ENCODE measurements around the gene KLHDC3. TPM values are rescaled to one million over a fixed set of nuclear protein-coding genes. Genes with fewer than 3 reads are reported as not detected.
"Not testable (repeated sequence)": the region's sequence is repeated elsewhere in the genome, so short reads cannot be mapped to it uniquely, and the experiment has no call there.

Gene KLHDC3
- total and polyA plus RNA-seq, 2 experiments from 2014 or later, result 88.2 to 184 TPM

DNA sequence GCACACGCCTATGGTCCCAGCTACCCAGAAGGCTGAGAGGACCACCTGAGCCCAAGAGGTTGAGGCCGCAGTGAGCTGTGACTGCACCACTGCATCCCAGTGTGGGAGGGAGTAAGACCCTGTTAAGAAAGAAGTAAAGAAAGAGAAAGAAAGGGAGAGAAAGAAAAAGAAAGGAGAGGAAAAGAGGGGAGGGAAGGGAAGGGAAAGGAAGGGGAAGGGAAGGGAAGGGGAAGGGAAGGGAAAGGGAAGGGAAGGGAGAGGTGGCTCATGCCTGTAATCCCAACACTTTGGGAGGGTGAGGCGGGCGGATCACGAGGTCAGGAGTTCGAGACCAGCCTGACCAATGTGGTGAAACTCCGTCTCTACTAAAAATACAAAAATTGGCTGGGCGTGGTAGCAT lies 27.4 kb downstream of the KLHDC3 start:
- not testable (repeated sequence) for ATAC-seq; H3K27me3 ChIP-seq (ENCODE audit: insufficient read depth); DNase-seq (ENCODE audit: low spot score); H3F3A ChIP-seq (replicated peaks; ENCODE audit: low read depth); H4K20me1 ChIP-seq (replicated peaks; ENCODE audit: insufficient read depth); H3K79me2 ChIP-seq (replicated peaks; ENCODE audit: insufficient read depth); H3K4me3 ChIP-seq; H2AFZ ChIP-seq; H3K4me2 ChIP-seq; H3K27ac ChIP-seq (ENCODE audit: low read depth); H3K4me1 ChIP-seq (ENCODE audit: insufficient read depth); H3K27ac Mint-ChIP-seq; H3K36me3 ChIP-seq (ENCODE audit: insufficient read depth); H3K9me3 Mint-ChIP-seq; H3K4me1 Mint-ChIP-seq; H3K9me2 ChIP-seq (ENCODE audit: insufficient read depth); H3K4me3 Mint-ChIP-seq; H3K27me3 Mint-ChIP-seq (ENCODE audit: insufficient read depth, low read depth, poor library complexity)
- peaks cover 45% of the 10 kb centered on the region for H3K36me3 Mint-ChIP-seq (ENCODE audit: low read depth)

DNA sequence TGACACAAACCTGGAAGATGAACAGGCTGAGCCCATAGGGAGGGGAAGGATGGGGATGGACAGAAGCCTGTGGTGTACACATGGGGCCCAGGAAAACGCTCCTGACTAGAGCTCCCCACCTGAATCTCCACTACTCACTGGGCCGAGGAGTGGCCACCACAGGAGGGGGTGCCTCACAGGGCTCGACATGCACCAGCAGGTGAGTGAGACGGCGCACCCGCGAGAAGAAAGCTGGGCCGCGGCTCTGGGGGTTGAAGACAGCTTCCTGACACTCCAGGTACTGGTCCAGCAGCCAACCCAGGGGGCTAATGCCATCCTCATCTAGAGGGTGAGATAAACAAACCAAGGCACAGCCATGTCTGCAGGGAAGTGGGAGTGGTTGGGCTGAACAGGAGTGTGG lies 29.3 kb downstream of the KLHDC3 start:
- Histone ChIP-seq H3K27ac (ENCODE audit: low read depth) (no peak overlapping the region), H3K36me3 (ENCODE audit: insufficient read depth) (no peaks in the 10 kb centered on the region), H3K4me3 (no peak overlapping the region), H3F3A (replicated peaks; ENCODE audit: low read depth) (no peaks in the 10 kb centered on the region), H3K79me2 (replicated peaks; ENCODE audit: insufficient read depth) (no peaks in the 10 kb centered on the region), H3K4me2 (no peak overlapping the region), H3K9me2 (ENCODE audit: insufficient read depth) (no peaks in the 10 kb centered on the region), H2AFZ (no peak overlapping the region), H3K27me3 (ENCODE audit: insufficient read depth) (no peaks in the 10 kb centered on the region), H3K4me1 (ENCODE audit: insufficient read depth) (no peaks in the 10 kb centered on the region), H4K20me1 (replicated peaks; ENCODE audit: insufficient read depth) (no peaks in the 10 kb centered on the region)
- peaks cover 35% of the 10 kb centered on the region for H3K36me3 Mint-ChIP-seq (ENCODE audit: low read depth)
- H3K27ac Mint-ChIP-seq, result no peak overlapping the region
- no peak for ATAC-seq
- no peak overlapping the region; the same call in 2 of the 3 replicates for H3K4me3 Mint-ChIP-seq
- no peak for DNase-seq (ENCODE audit: low spot score)
- peaks cover 9% of the 10 kb centered on the region for H3K27me3 Mint-ChIP-seq (ENCODE audit: insufficient read depth, low read depth, poor library complexity)
- H3K9me3 Mint-ChIP-seq, result no peaks in the 10 kb centered on the region
- no peaks in the 10 kb centered on the region for H3K4me1 Mint-ChIP-seq
- no peak for TF ChIP-seq ZNF114 (CRISPR knock-in tag; IDR thresholded peaks at IDR 0.05)
- TF ChIP-seq ZNF331 (CRISPR knock-in tag; IDR thresholded peaks at IDR 0.05; ENCODE audit: low read depth), result no peak
- TF ChIP-seq POLR2AphosphoS5 (IDR thresholded peaks at IDR 0.05; ENCODE audit: low read depth), result no peak
- TF ChIP-seq STAT1 (IDR thresholded peaks at IDR 0.05; ENCODE audit: unreplicated experiment), result no peak
- TF ChIP-seq, protein P1, sequence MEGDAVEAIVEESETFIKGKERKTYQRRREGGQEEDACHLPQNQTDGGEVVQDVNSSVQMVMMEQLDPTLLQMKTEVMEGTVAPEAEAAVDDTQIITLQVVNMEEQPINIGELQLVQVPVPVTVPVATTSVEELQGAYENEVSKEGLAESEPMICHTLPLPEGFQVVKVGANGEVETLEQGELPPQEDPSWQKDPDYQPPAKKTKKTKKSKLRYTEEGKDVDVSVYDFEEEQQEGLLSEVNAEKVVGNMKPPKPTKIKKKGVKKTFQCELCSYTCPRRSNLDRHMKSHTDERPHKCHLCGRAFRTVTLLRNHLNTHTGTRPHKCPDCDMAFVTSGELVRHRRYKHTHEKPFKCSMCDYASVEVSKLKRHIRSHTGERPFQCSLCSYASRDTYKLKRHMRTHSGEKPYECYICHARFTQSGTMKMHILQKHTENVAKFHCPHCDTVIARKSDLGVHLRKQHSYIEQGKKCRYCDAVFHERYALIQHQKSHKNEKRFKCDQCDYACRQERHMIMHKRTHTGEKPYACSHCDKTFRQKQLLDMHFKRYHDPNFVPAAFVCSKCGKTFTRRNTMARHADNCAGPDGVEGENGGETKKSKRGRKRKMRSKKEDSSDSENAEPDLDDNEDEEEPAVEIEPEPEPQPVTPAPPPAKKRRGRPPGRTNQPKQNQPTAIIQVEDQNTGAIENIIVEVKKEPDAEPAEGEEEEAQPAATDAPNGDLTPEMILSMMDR (conservative IDR thresholded peaks at IDR 0.05; ENCODE audit: low read depth in 2 of 2), result no peak
- no peak for TF ChIP-seq CREB1 (CRISPR knock-in tag; IDR thresholded peaks at IDR 0.05; ENCODE audit: low read depth)
- TF ChIP-seq JUNB (IDR thresholded peaks at IDR 0.05; ENCODE audit: unreplicated experiment), result no peak
- TF ChIP-seq, protein P2, sequence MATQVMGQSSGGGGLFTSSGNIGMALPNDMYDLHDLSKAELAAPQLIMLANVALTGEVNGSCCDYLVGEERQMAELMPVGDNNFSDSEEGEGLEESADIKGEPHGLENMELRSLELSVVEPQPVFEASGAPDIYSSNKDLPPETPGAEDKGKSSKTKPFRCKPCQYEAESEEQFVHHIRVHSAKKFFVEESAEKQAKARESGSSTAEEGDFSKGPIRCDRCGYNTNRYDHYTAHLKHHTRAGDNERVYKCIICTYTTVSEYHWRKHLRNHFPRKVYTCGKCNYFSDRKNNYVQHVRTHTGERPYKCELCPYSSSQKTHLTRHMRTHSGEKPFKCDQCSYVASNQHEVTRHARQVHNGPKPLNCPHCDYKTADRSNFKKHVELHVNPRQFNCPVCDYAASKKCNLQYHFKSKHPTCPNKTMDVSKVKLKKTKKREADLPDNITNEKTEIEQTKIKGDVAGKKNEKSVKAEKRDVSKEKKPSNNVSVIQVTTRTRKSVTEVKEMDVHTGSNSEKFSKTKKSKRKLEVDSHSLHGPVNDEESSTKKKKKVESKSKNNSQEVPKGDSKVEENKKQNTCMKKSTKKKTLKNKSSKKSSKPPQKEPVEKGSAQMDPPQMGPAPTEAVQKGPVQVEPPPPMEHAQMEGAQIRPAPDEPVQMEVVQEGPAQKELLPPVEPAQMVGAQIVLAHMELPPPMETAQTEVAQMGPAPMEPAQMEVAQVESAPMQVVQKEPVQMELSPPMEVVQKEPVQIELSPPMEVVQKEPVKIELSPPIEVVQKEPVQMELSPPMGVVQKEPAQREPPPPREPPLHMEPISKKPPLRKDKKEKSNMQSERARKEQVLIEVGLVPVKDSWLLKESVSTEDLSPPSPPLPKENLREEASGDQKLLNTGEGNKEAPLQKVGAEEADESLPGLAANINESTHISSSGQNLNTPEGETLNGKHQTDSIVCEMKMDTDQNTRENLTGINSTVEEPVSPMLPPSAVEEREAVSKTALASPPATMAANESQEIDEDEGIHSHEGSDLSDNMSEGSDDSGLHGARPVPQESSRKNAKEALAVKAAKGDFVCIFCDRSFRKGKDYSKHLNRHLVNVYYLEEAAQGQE (IDR thresholded peaks at IDR 0.05; ENCODE audit: unreplicated experiment), result no peak
- no peak for TF ChIP-seq EZH2phosphoT487 (IDR thresholded peaks at IDR 0.05; ENCODE audit: unreplicated experiment)
- TF ChIP-seq NANOG (IDR thresholded peaks at IDR 0.05; ENCODE audit: borderline replicate concordance), result no peak
- TF ChIP-seq, protein P3, sequence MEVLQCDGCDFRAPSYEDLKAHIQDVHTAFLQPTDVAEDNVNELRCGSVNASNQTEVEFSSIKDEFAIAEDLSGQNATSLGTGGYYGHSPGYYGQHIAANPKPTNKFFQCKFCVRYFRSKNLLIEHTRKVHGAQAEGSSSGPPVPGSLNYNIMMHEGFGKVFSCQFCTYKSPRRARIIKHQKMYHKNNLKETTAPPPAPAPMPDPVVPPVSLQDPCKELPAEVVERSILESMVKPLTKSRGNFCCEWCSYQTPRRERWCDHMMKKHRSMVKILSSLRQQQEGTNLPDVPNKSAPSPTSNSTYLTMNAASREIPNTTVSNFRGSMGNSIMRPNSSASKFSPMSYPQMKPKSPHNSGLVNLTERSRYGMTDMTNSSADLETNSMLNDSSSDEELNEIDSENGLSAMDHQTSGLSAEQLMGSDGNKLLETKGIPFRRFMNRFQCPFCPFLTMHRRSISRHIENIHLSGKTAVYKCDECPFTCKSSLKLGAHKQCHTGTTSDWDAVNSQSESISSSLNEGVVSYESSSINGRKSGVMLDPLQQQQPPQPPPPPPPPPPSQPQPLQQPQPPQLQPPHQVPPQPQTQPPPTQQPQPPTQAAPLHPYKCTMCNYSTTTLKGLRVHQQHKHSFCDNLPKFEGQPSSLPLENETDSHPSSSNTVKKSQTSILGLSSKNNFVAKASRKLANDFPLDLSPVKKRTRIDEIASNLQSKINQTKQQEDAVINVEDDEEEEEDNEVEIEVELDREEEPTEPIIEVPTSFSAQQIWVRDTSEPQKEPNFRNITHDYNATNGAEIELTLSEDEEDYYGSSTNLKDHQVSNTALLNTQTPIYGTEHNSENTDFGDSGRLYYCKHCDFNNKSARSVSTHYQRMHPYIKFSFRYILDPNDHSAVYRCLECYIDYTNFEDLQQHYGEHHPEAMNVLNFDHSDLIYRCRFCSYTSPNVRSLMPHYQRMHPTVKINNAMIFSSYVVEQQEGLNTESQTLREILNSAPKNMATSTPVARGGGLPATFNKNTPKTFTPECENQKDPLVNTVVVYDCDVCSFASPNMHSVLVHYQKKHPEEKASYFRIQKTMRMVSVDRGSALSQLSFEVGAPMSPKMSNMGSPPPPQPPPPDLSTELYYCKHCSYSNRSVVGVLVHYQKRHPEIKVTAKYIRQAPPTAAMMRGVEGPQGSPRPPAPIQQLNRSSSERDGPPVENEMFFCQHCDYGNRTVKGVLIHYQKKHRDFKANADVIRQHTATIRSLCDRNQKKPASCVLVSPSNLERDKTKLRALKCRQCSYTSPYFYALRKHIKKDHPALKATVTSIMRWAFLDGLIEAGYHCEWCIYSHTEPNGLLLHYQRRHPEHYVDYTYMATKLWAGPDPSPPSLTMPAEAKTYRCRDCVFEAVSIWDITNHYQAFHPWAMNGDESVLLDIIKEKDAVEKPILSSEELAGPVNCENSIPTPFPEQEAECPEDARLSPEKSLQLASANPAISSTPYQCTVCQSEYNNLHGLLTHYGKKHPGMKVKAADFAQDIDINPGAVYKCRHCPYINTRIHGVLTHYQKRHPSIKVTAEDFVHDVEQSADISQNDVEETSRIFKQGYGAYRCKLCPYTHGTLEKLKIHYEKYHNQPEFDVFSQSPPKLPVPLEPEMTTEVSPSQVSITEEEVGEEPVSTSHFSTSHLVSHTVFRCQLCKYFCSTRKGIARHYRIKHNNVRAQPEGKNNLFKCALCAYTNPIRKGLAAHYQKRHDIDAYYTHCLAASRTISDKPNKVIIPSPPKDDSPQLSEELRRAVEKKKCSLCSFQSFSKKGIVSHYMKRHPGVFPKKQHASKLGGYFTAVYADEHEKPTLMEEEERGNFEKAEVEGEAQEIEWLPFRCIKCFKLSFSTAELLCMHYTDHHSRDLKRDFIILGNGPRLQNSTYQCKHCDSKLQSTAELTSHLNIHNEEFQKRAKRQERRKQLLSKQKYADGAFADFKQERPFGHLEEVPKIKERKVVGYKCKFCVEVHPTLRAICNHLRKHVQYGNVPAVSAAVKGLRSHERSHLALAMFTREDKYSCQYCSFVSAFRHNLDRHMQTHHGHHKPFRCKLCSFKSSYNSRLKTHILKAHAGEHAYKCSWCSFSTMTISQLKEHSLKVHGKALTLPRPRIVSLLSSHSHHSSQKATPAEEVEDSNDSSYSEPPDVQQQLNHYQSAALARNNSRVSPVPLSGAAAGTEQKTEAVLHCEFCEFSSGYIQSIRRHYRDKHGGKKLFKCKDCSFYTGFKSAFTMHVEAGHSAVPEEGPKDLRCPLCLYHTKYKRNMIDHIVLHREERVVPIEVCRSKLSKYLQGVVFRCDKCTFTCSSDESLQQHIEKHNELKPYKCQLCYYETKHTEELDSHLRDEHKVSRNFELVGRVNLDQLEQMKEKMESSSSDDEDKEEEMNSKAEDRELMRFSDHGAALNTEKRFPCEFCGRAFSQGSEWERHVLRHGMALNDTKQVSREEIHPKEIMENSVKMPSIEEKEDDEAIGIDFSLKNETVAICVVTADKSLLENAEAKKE (CRISPR knock-in tag; IDR thresholded peaks at IDR 0.05), result no peak
- no peak for TF ChIP-seq EZH2 (IDR thresholded peaks at IDR 0.05; ENCODE audit: low read depth, unreplicated experiment)
